IMR-90 (cell line): ENCODE data around the gene UXS1. TPM values are rescaled to one million over a fixed set of nuclear protein-coding genes. Genes with fewer than 3 reads are reported as not detected.

Experiments used
- ATAC-seq: fragments of 200-7000 bp; cut with Tn5 transposase; 2 replicates; pipeline ENCODE4 v1.9.1; 2020; ENCODE audit warnings: low read depth, mild to moderate bottlenecking, moderate library complexity
- BruUV-seq: library from RNA; stranded (reverse); fragments of 400-500 nt; replicated peaks from 2 replicates; lab custom pipeline; 2021; lab: Mats Ljungman, UMichigan
- CTCF ChIA-PET: fragments of 300-600 bp; formaldehyde crosslinking; extraction: SDS; loops from one replicate; lab custom pipeline; 2021; ENCODE audit warnings: antibody characterized with exemption; lab: Yijun Ruan, JAX
- POLR2A ChIA-PET: fragments of 300-600 bp; sonication (Branson Sonifier 250); formaldehyde crosslinking; loops from one replicate; lab custom pipeline; 2022; ENCODE audit warnings: antibody characterized with exemption; ENCODE audit not compliant: unreplicated experiment; lab: Charles Lee
- DNase-seq: peaks from one replicate; pipeline ENCODE4 v3.0.0; 2013
- H2AFZ ChIP-seq: replicated peaks from 2 replicates; pipeline ENCODE3; 2013; ENCODE audit warnings: low read length, mild to moderate bottlenecking; ENCODE audit not compliant: poor library complexity
- H2AK5ac ChIP-seq: 2 replicates; pipeline ENCODE4 v1.6.1; 2013; ENCODE audit warnings: low read depth, low read length, inconsistent platforms
- H2AK9ac ChIP-seq: replicated peaks from 2 replicates; pipeline ENCODE3; 2013; ENCODE audit warnings: mild to moderate bottlenecking, low read depth, low read length, moderate library complexity; ENCODE audit not compliant: poor library complexity
- H2BK120ac ChIP-seq: 2 replicates; pipeline ENCODE4 v1.6.1; 2013; ENCODE audit warnings: low read depth, low read length, inconsistent platforms
- H2BK15ac ChIP-seq: 3 replicates; pipeline ENCODE4 v1.6.1; 2013; ENCODE audit warnings: low read depth, low read length, inconsistent platforms
- H2BK20ac ChIP-seq: 2 replicates; pipeline ENCODE4 v1.6.1; 2013; ENCODE audit warnings: low read depth, mild to moderate bottlenecking, inconsistent platforms, low read length, moderate library complexity
- H2BK5ac ChIP-seq: 2 replicates; pipeline ENCODE4 v1.6.1; 2013; ENCODE audit warnings: mild to moderate bottlenecking, low read depth, low read length, inconsistent platforms; ENCODE audit not compliant: poor library complexity, severe bottlenecking
- H3K14ac ChIP-seq: replicated peaks from 2 replicates; pipeline ENCODE4 v1.6.1; 2013; ENCODE audit warnings: low read depth, low read length, inconsistent platforms
- H3K18ac ChIP-seq: 2 replicates; pipeline ENCODE4 v1.6.1; 2013; ENCODE audit warnings: low read depth, low read length, control low read depth
- H3K23ac ChIP-seq: 2 replicates; pipeline ENCODE4 v1.6.1; 2013; ENCODE audit warnings: low read depth, low read length, inconsistent platforms
- H3K27ac ChIP-seq: 2 replicates; pipeline ENCODE4 v1.5.1; 2013; ENCODE audit warnings: mild to moderate bottlenecking, control low read depth, low read length; ENCODE audit not compliant: insufficient read depth
- H3K27me3 ChIP-seq: 2 replicates; pipeline ENCODE4 v1.6.1; 2013; ENCODE audit warnings: low read length; ENCODE audit not compliant: control insufficient read depth, insufficient read depth
- H3K36me3 ChIP-seq: 2 replicates; pipeline ENCODE4 v1.6.1; 2013; ENCODE audit warnings: low read length, mixed read lengths; ENCODE audit not compliant: control insufficient read depth, insufficient read depth
- H3K4ac ChIP-seq: 2 replicates; pipeline ENCODE4 v1.6.1; 2013; ENCODE audit warnings: low read depth, low read length, inconsistent platforms
- H3K4me1 ChIP-seq: 2 replicates; pipeline ENCODE4 v1.6.1; 2013; ENCODE audit warnings: low read length, mixed read lengths; ENCODE audit not compliant: control insufficient read depth, insufficient read depth
- H3K4me2 ChIP-seq: 2 replicates; pipeline ENCODE4 v1.6.1; 2013; ENCODE audit warnings: low read depth, mild to moderate bottlenecking, control low read depth, low read length, moderate library complexity
- H3K4me3 ChIP-seq: 2 replicates; pipeline ENCODE4 v1.5.1; 2013; ENCODE audit warnings: low read depth, mild to moderate bottlenecking, control low read depth, low read length, moderate library complexity; ENCODE audit not compliant: insufficient read depth
- H3K56ac ChIP-seq: 2 replicates; pipeline ENCODE4 v1.6.1; 2013; ENCODE audit warnings: low read length, inconsistent platforms; ENCODE audit not compliant: insufficient read depth; ENCODE audit errors: extremely low read depth
- H3K79me1 ChIP-seq, 2 experiments: 2 replicates each; pipeline ENCODE4 v1.6.1; 2013; ENCODE audit warnings: low read length in 2 of 2, inconsistent platforms in 1 of 2, low read depth in 1 of 2
- H3K9ac ChIP-seq: 2 replicates; pipeline ENCODE4 v1.6.1; 2013; ENCODE audit warnings: low read depth, low read length, control low read depth
- H3K9me1 ChIP-seq: 2 replicates; pipeline ENCODE4 v1.6.1; 2013; ENCODE audit warnings: low read length, inconsistent platforms; ENCODE audit not compliant: insufficient read depth
- H3K9me3 ChIP-seq: 2 replicates; pipeline ENCODE4 v1.6.1; 2013; ENCODE audit warnings: low read length; ENCODE audit not compliant: control insufficient read depth, insufficient read depth
- H4K20me1 ChIP-seq: 2 replicates; pipeline ENCODE4 v1.6.1; 2013; ENCODE audit warnings: low read length, inconsistent platforms; ENCODE audit not compliant: insufficient read depth
- H4K5ac ChIP-seq: 2 replicates; pipeline ENCODE4 v1.6.1; 2013; ENCODE audit warnings: mild to moderate bottlenecking, low read depth, low read length, control low read depth
- H4K8ac ChIP-seq, 2 experiments: 2 replicates each; pipeline ENCODE4 v1.6.1; 2013; ENCODE audit warnings: low read depth in 2 of 2, low read length in 2 of 2, control low read depth in 1 of 2, inconsistent platforms in 1 of 2
- H4K91ac ChIP-seq: 2 replicates; pipeline ENCODE4 v1.6.1; 2013; ENCODE audit warnings: low read depth, low read length, inconsistent platforms; ENCODE audit not compliant: insufficient read depth
- BHLHE40 ChIP-seq: fragments of 150-350 bp; IDR thresholded peaks from 2 replicates; pipeline ENCODE4 v1.6.1; 2016; ENCODE audit warnings: mild to moderate bottlenecking, low read depth, low read length
- CEBPB ChIP-seq: IDR thresholded peaks from 2 replicates; pipeline ENCODE4 v1.6.1; 2012; ENCODE audit warnings: low read depth, low read length, improper control_type of control experiment
- FOS ChIP-seq: fragments of 150-350 bp; IDR thresholded peaks from 2 replicates; pipeline ENCODE4 v1.6.1; 2016; ENCODE audit warnings: low read depth, low read length
- MAZ ChIP-seq: IDR thresholded peaks from 2 replicates; pipeline ENCODE4 v1.6.1; 2012; ENCODE audit warnings: low read depth, mild to moderate bottlenecking, low read length, improper control_type of control experiment, moderate library complexity, borderline replicate concordance
- MXI1 ChIP-seq: IDR thresholded peaks from 2 replicates; pipeline ENCODE4 v1.6.1; 2012; ENCODE audit warnings: low read depth, mild to moderate bottlenecking, low read length, moderate library complexity, borderline replicate concordance
- POLR2A ChIP-seq: IDR thresholded peaks from 2 replicates; pipeline ENCODE4 v1.6.1; 2012; ENCODE audit warnings: mild to moderate bottlenecking, low read depth, low read length
- RAD21 ChIP-seq: IDR thresholded peaks from 2 replicates; pipeline ENCODE4 v1.6.1; 2012; ENCODE audit warnings: low read length, improper control_type of control experiment
- RCOR1 ChIP-seq: IDR thresholded peaks from 2 replicates; pipeline ENCODE4 v1.6.1; 2012; ENCODE audit warnings: mild to moderate bottlenecking, low read length, improper control_type of control experiment; ENCODE audit not compliant: insufficient replicate concordance
- RFX5 ChIP-seq: IDR thresholded peaks from 2 replicates; pipeline ENCODE4 v1.8.0; 2012; ENCODE audit warnings: low read depth, mild to moderate bottlenecking, low read length, moderate library complexity
- SMC3 ChIP-seq: fragments of 150-350 bp; IDR thresholded peaks from 2 replicates; pipeline ENCODE4 v1.6.1; 2016; ENCODE audit warnings: low read depth, mild to moderate bottlenecking, antibody characterized with exemption, low read length, moderate library complexity
- WGBS, 2 experiments: methylation state at CpG; one replicate each; pipeline versions ENCODE4 v1.1.5 to v1.1.7; 2013; ENCODE audit warnings: missing lambda C conversion rate in 2 of 2; ENCODE audit not compliant: insufficient read length in 1 of 2; ENCODE audit errors: extremely low coverage in 2 of 2; 5-methylcytosine and 5-hydroxymethylcytosine counted together
- dilution Hi-C: fragments of 300-500 bp; cut with HindIII; formaldehyde crosslinking; loops from one replicate; pipeline ENCODE4 v1.14.3; 2018; ENCODE audit warnings: low sequenced_read_pairs; ENCODE audit not compliant: unreplicated experiment
- in situ Hi-C: fragments of 300-500 bp; cut with MboI; formaldehyde crosslinking; loops from 3 replicates; pipeline ENCODE4 v1.14.3; 2019; ENCODE audit warnings: low sequenced_read_pairs, inconsistent platforms, mixed read lengths
- intact Hi-C: fragments of 100-400 bp; cut with micrococcal nuclease; formaldehyde crosslinking; loops from 2 replicates; pipeline ENCODE4 v1.10.0; 2022
- polyA plus RNA-seq, 3 experiments: library from polyadenylated mRNA; depleted of rRNA; stranded (reverse); fragments of >200 nt; gene quantifications; 2 replicates each; pipeline ENCODE4 v1.2.3, GENCODE V29; 2012; ENCODE audit warnings: low replicate concordance in 1 of 3
- total RNA-seq: library from RNA; depleted of rRNA; stranded (reverse); fragments of >200 nt; gene quantifications from 2 replicates; pipeline ENCODE4 v1.2.3, GENCODE V29; 2012
- TF ChIP-seq, protein P1 (sequence below): fragments of 150-350 bp; IDR thresholded peaks from 2 replicates; pipeline ENCODE4 v1.6.1; 2017; ENCODE audit warnings: mild to moderate bottlenecking, antibody characterized with exemption, low read length, low read depth
- TF ChIP-seq, protein P2 (sequence below): conservative IDR thresholded peaks from 2 replicates; pipeline ENCODE4 v1.5.1; 2012; ENCODE audit warnings: mild to moderate bottlenecking, low read depth, low read length, improper control_type of control experiment
- TF ChIP-seq, protein P3 (sequence below): fragments of 150-350 bp; IDR thresholded peaks from 2 replicates; pipeline ENCODE4 v1.6.1; 2016; ENCODE audit warnings: low read depth, mild to moderate bottlenecking, low read length, moderate library complexity, borderline replicate concordance

Gene UXS1
- total and polyA plus RNA-seq, 2 of the 4 experiments (the other 2 are of a cell fraction), result 33.7 to 54.3 TPM

DNA sequence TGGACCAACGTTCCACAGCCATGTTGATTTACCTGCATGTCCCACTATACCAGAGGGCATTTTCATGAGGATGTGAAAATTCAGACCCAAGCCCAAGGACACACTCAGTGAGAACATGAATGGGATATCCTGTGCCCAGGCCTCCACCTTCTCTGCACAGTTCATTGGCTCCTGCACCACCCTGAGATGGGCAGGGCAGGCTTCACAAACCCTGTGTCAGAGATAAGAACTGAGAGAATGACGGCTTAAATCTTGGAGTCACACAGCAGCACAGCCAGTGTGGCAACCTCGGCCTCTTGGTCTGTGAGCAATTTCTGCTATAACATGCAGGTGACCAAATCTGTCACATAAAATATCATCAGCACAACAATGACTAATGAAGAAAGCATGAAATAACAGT is 71.9 kb downstream of the UXS1 start:
- Histone ChIP-seq H3K56ac (no peak overlapping the region), H3K27me3 (no peaks in the 10 kb centered on the region), H3K27ac (no peak overlapping the region), H3K14ac (no peak overlapping the region), H2BK120ac (no peak overlapping the region), H3K4me2 (no peak overlapping the region), H2AK9ac (no peak overlapping the region), H3K9me1 (peaks cover 6% of the 10 kb centered on the region; the same call in 1 of the 2 replicates), H2BK5ac (no peak overlapping the region), H2AFZ (no peak overlapping the region), H2BK20ac (no peak overlapping the region), H3K23ac (no peak overlapping the region), H4K20me1 (no peaks in the 10 kb centered on the region), H3K4ac (no peak overlapping the region), H4K8ac (no peak overlapping the region), H3K36me3 (peaks cover 21% of the 10 kb centered on the region), H3K9me3 (no peaks in the 10 kb centered on the region), H3K4me1 (peaks cover 2% of the 10 kb centered on the region; the same call in 1 of the 2 replicates), H2AK5ac (no peak overlapping the region), H3K79me1 (peaks cover 0 to 6% of the 10 kb centered on the region in 2 experiments; a peak in 1 of 4 replicates), H3K18ac (no peak overlapping the region), H4K5ac (no peak overlapping the region), H3K4me3 (no peak overlapping the region), H3K9ac (no peak overlapping the region), H2BK15ac (no peak overlapping the region), H4K91ac (no peak overlapping the region)
- in situ Hi-C loops (no loop called here), dilution Hi-C loops (no loop called here), intact Hi-C loops (no loop called here)
- DNase-seq (no peak), ATAC-seq (no peak)
- ChIA-PET CTCF (no interaction called here), POLR2A (no interaction called here)
- TF ChIP-seq, protein P1, sequence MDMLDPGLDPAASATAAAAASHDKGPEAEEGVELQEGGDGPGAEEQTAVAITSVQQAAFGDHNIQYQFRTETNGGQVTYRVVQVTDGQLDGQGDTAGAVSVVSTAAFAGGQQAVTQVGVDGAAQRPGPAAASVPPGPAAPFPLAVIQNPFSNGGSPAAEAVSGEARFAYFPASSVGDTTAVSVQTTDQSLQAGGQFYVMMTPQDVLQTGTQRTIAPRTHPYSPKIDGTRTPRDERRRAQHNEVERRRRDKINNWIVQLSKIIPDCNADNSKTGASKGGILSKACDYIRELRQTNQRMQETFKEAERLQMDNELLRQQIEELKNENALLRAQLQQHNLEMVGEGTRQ, result no peak
- TF ChIP-seq BHLHE40, result no peak
- no peak for TF ChIP-seq MAZ
- TF ChIP-seq, protein P2, sequence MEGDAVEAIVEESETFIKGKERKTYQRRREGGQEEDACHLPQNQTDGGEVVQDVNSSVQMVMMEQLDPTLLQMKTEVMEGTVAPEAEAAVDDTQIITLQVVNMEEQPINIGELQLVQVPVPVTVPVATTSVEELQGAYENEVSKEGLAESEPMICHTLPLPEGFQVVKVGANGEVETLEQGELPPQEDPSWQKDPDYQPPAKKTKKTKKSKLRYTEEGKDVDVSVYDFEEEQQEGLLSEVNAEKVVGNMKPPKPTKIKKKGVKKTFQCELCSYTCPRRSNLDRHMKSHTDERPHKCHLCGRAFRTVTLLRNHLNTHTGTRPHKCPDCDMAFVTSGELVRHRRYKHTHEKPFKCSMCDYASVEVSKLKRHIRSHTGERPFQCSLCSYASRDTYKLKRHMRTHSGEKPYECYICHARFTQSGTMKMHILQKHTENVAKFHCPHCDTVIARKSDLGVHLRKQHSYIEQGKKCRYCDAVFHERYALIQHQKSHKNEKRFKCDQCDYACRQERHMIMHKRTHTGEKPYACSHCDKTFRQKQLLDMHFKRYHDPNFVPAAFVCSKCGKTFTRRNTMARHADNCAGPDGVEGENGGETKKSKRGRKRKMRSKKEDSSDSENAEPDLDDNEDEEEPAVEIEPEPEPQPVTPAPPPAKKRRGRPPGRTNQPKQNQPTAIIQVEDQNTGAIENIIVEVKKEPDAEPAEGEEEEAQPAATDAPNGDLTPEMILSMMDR, result no peak
- TF ChIP-seq RFX5, result no peak
- no peak for TF ChIP-seq FOS
- TF ChIP-seq MXI1, result no peak
- no peak for TF ChIP-seq RAD21
- TF ChIP-seq CEBPB, result no peak
- no peak for TF ChIP-seq POLR2A
- TF ChIP-seq SMC3, result no peak
- TF ChIP-seq, protein P3, sequence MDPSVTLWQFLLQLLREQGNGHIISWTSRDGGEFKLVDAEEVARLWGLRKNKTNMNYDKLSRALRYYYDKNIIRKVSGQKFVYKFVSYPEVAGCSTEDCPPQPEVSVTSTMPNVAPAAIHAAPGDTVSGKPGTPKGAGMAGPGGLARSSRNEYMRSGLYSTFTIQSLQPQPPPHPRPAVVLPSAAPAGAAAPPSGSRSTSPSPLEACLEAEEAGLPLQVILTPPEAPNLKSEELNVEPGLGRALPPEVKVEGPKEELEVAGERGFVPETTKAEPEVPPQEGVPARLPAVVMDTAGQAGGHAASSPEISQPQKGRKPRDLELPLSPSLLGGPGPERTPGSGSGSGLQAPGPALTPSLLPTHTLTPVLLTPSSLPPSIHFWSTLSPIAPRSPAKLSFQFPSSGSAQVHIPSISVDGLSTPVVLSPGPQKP, result no peak
- no peak for TF ChIP-seq RCOR1
- WGBS, 2 experiments, result no CpG with 5 or more reads among the region's 3 CpGs
- no TSS peak for BruUV-seq
